Measurements from ENCODE around the gene CENPT.

- TF ChIP-seq, protein P1, sequence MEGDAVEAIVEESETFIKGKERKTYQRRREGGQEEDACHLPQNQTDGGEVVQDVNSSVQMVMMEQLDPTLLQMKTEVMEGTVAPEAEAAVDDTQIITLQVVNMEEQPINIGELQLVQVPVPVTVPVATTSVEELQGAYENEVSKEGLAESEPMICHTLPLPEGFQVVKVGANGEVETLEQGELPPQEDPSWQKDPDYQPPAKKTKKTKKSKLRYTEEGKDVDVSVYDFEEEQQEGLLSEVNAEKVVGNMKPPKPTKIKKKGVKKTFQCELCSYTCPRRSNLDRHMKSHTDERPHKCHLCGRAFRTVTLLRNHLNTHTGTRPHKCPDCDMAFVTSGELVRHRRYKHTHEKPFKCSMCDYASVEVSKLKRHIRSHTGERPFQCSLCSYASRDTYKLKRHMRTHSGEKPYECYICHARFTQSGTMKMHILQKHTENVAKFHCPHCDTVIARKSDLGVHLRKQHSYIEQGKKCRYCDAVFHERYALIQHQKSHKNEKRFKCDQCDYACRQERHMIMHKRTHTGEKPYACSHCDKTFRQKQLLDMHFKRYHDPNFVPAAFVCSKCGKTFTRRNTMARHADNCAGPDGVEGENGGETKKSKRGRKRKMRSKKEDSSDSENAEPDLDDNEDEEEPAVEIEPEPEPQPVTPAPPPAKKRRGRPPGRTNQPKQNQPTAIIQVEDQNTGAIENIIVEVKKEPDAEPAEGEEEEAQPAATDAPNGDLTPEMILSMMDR (IDR thresholded peaks at IDR 0.05): no peak
- no peak for TF ChIP-seq EP300 (IDR thresholded peaks at IDR 0.05)
Observed at GRCh38 chr16:67822511-67822910, 25.0 kb downstream of the CENPT start.
